ENCODE results near the gene FDX1.
A peak's percentile ranks its signal among the peaks of the same experiment; 100 is the strongest.

FDX1 gene

GRCh38 chr11:110513846-110514437, 84.2 kb downstream of the FDX1 start:
- DNase-seq = peak; percentile 66
